Measurements from ENCODE around the gene FANCI. TPM values are rescaled to one million over a fixed set of nuclear protein-coding genes. Genes with fewer than 3 reads are reported as not detected.

Gene FANCI
- total RNA-seq, 2 donors from 2014 or later, result 94.5 to 173 TPM

GRCh38 chr15:89321521-89322410, 78.0 kb downstream of the FANCI start:
- peaks cover 75% of the 10 kb centered on the region for H3K36me3 Mint-ChIP-seq (ENCODE audit: low read depth)
- peak; percentile 44 for TF ChIP-seq CTCF (conservative IDR thresholded peaks at IDR 0.05)

GRCh38 chr15:89322822-89323221, 79.0 kb downstream of the FANCI start:
- no peaks in the 10 kb centered on the region for H3K9me3 ChIP-seq (ENCODE audit: control insufficient read depth, low read length)
- H3K4me1 ChIP-seq (ENCODE audit: control insufficient read depth, insufficient read depth, low read length), result no peaks in the 10 kb centered on the region
- no peak overlapping the region for H3K9ac ChIP-seq (ENCODE audit: extremely low read depth, low read length, poor library complexity, severe bottlenecking)
- WGBS, 2 experiments (ENCODE audit: insufficient coverage in 1 of 2, insufficient read length in 1 of 2), result 98 to 100% methylated on average over 7 to 15 of the region's 15 CpGs
- H3K27ac ChIP-seq (ENCODE audit: low read depth, low read length), result no peak overlapping the region
- Mint-ChIP-seq H3K27me3 (ENCODE audit: insufficient read depth) (no peaks in the 10 kb centered on the region), H3K9me3 (no peaks in the 10 kb centered on the region), H3K36me3 (ENCODE audit: low read depth) (peaks cover 75% of the 10 kb centered on the region), H3K4me3 (no peak overlapping the region), H3K4me1 (no peaks in the 10 kb centered on the region), H3K27ac (no peak overlapping the region)
- no peaks in the 10 kb centered on the region for H3K27me3 ChIP-seq (ENCODE audit: control insufficient read depth, insufficient read depth, low read length, poor library complexity, severe bottlenecking)
- DNase-seq, result no peak
- H3K36me3 ChIP-seq (ENCODE audit: control insufficient read depth, insufficient read depth, low read length), result peaks cover 94% of the 10 kb centered on the region
- no peak for TF ChIP-seq CTCF (conservative IDR thresholded peaks at IDR 0.05)
- no peak overlapping the region for H3K4me3 ChIP-seq (ENCODE audit: low read length)

More at GRCh38 chr15:89321521-89322410, 78.0 kb downstream of the FANCI start:
- Mint-ChIP-seq H3K4me3 (no peak overlapping the region), H3K9me3 (no peaks in the 10 kb centered on the region), H3K27me3 (ENCODE audit: insufficient read depth) (no peaks in the 10 kb centered on the region), H3K27ac (no peak overlapping the region), H3K4me1 (no peaks in the 10 kb centered on the region)
- no peaks in the 10 kb centered on the region for H3K4me1 ChIP-seq (ENCODE audit: control insufficient read depth, insufficient read depth, low read length)
- H3K9ac ChIP-seq (ENCODE audit: extremely low read depth, low read length, poor library complexity, severe bottlenecking), result no peak overlapping the region
- WGBS, 2 experiments (ENCODE audit: insufficient coverage in 1 of 2, insufficient read length in 1 of 2), result 90 to 94% methylated on average over 11 to 17 of the region's 17 CpGs
- H3K27me3 ChIP-seq (ENCODE audit: control insufficient read depth, insufficient read depth, low read length, poor library complexity, severe bottlenecking), result no peaks in the 10 kb centered on the region
- no peak overlapping the region for H3K4me3 ChIP-seq (ENCODE audit: low read length)
- peak; percentile 51 for DNase-seq
- peaks cover 95% of the 10 kb centered on the region for H3K36me3 ChIP-seq (ENCODE audit: control insufficient read depth, insufficient read depth, low read length)
- no peak overlapping the region for H3K27ac ChIP-seq (ENCODE audit: low read depth, low read length)
- no peaks in the 10 kb centered on the region for H3K9me3 ChIP-seq (ENCODE audit: control insufficient read depth, low read length)

GRCh38 chr15:89323825-89324224, 80.0 kb downstream of the FANCI start:
- Histone ChIP-seq H3K27me3 (ENCODE audit: control insufficient read depth, insufficient read depth, low read length, poor library complexity, severe bottlenecking) (no peaks in the 10 kb centered on the region), H3K4me1 (ENCODE audit: control insufficient read depth, insufficient read depth, low read length) (no peaks in the 10 kb centered on the region), H3K9me3 (ENCODE audit: control insufficient read depth, low read length) (no peaks in the 10 kb centered on the region), H3K9ac (ENCODE audit: extremely low read depth, low read length, poor library complexity, severe bottlenecking) (no peak overlapping the region), H3K36me3 (ENCODE audit: control insufficient read depth, insufficient read depth, low read length) (peaks cover 94% of the 10 kb centered on the region), H3K27ac (ENCODE audit: low read depth, low read length) (no peak overlapping the region), H3K4me3 (ENCODE audit: low read length) (no peak overlapping the region)
- no peak for TF ChIP-seq CTCF (conservative IDR thresholded peaks at IDR 0.05)
- H3K9me3 Mint-ChIP-seq, result no peaks in the 10 kb centered on the region
- H3K27me3 Mint-ChIP-seq (ENCODE audit: insufficient read depth), result no peaks in the 10 kb centered on the region
- DNase-seq, result no peak
- no peak overlapping the region for H3K27ac Mint-ChIP-seq
- 92 to 100% methylated on average over 2 to 6 of the region's 6 CpGs for WGBS, 2 experiments (ENCODE audit: insufficient coverage in 1 of 2, insufficient read length in 1 of 2)
- H3K4me3 Mint-ChIP-seq, result no peak overlapping the region
- H3K36me3 Mint-ChIP-seq (ENCODE audit: low read depth), result peaks cover 75% of the 10 kb centered on the region
- no peaks in the 10 kb centered on the region for H3K4me1 Mint-ChIP-seq

All from endodermal cell (in vitro differentiated cells).